HUES64 (cell line): Measurements from ENCODE around the gene RAB44.
"Not testable (repeated sequence)": the region's sequence is repeated elsewhere in the genome, so short reads cannot be mapped to it uniquely, and the experiment has no call there.

Experiments
- H3K27ac ChIP-seq: 2 replicates; pipeline ENCODE4 v1.7.0; 2013; ENCODE audit warnings: low read depth, low read length, inconsistent platforms
- H3K27me3 ChIP-seq: 2 replicates; pipeline ENCODE4 v1.6.1; 2013; ENCODE audit warnings: mild to moderate bottlenecking, low read length; ENCODE audit not compliant: insufficient read depth
- H3K36me3 ChIP-seq: 2 replicates; pipeline ENCODE4 v1.6.1; 2013; ENCODE audit warnings: mild to moderate bottlenecking, low read length; ENCODE audit not compliant: insufficient read depth
- H3K4me1 ChIP-seq: 2 replicates; pipeline ENCODE4 v1.6.1; 2013; ENCODE audit warnings: mild to moderate bottlenecking, low read length, moderate library complexity; ENCODE audit not compliant: insufficient read depth
- H3K4me3 ChIP-seq: 2 replicates; pipeline ENCODE4 v1.5.1; 2013; ENCODE audit warnings: mild to moderate bottlenecking, low read length, moderate library complexity
- H3K9ac ChIP-seq: 2 replicates; pipeline ENCODE4 v1.6.1; 2013; ENCODE audit warnings: mild to moderate bottlenecking, low read depth, low read length
- H3K9me3 ChIP-seq: 2 replicates; pipeline ENCODE4 v1.6.1; 2013; ENCODE audit warnings: low read depth, low read length; ENCODE audit not compliant: insufficient read depth
- WGBS: fragments of 150-250, 120-280 bp; methylation state at CpG from one replicate; pipeline ENCODE4 v1.1.7; 2013; ENCODE audit warnings: missing lambda C conversion rate; 5-methylcytosine and 5-hydroxymethylcytosine counted together

Gene RAB44

GRCh38 chr6:36700831-36701230 is 3.2 kb downstream of the RAB44 start:
- 100% methylated on average over 3 of the region's 3 CpGs for WGBS
- Histone ChIP-seq H3K27me3 (no peaks in the 10 kb centered on the region), H3K4me3 (no peak overlapping the region)

DNA sequence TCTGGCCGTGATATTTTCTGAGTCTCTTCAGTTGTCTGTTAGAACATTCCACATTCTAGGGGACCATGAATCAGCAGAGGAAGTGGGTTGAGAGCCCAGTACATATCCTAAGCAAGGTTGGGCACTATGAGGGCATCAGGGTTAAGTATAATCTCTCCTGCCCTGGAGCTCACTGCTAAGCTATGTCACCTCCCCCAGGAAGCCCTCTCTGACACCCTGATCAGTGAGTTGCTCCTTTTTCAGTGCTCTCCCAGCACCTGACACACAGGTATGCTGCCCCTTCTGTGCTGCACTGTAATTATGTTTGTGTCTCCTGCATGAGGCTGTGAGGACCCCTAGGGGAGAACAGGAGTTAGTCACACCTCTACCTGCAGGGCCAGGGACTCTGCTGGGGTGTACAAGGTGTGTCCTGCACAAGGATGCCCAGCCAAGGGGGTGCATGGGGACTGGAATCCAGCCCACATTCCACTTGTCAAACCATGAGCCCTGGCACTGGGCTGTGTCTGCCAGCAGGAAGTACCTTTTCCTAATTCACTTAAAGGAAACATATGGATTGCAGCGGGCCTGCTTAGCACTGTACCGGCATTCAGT is 3.9 kb downstream of the RAB44 start:
- Histone ChIP-seq H3K4me1 (no peaks in the 10 kb centered on the region), H3K9me3 (no peaks in the 10 kb centered on the region), H3K27ac (no peak overlapping the region), H3K9ac (no peak overlapping the region), H3K27me3 (no peaks in the 10 kb centered on the region), H3K4me3 (no peak overlapping the region), H3K36me3 (no peaks in the 10 kb centered on the region)
- 87% methylated on average over 3 of the region's 3 CpGs for WGBS

More at GRCh38 chr6:36700831-36701230, 3.2 kb downstream of the RAB44 start:
- Histone ChIP-seq H3K9ac (no peak overlapping the region), H3K4me1 (no peaks in the 10 kb centered on the region), H3K27ac (no peak overlapping the region), H3K36me3 (no peaks in the 10 kb centered on the region), H3K9me3 (no peaks in the 10 kb centered on the region)

GRCh38 chr6:36702656-36703055 is 5.0 kb downstream of the RAB44 start:
- H3K27me3 ChIP-seq = no peaks in the 10 kb centered on the region
- H3K36me3 ChIP-seq = no peaks in the 10 kb centered on the region
- 91% methylated on average over 3 of the region's 3 CpGs for WGBS
- H3K27ac ChIP-seq = no peak overlapping the region
- no peak overlapping the region for H3K9ac ChIP-seq
- H3K4me1 ChIP-seq = no peaks in the 10 kb centered on the region
- H3K4me3 ChIP-seq = no peak overlapping the region
- H3K9me3 ChIP-seq = no peaks in the 10 kb centered on the region

DNA sequence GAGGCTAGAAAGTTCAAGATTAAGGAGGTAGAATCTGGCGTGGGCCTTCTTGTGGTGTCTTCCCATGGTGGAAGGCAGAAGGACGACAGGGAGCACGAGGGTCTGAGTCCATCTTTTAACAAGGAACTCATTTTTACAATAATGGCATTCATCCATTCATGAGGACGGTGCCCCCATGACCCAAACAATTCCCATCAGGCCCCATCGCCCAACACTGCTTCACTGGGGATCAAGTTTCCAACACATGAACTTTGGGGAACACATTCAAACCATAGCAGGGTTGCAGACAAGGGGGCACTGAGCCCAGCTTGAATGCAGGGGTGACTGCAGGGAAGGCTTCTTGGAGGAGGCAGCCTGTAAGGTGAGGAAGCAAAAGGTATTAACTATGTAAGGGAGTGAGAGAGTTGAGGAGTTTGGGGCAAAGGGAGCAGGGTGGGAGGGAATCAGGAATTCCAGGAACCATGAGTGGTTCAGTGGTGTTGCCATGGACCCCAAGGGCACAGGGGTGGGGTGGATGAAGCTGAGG is 5.5 kb downstream of the RAB44 start:
- no peaks in the 10 kb centered on the region for H3K4me1 ChIP-seq
- no peak overlapping the region for H3K9ac ChIP-seq
- 88% methylated on average over 5 of the region's 5 CpGs for WGBS
- no peak overlapping the region for H3K27ac ChIP-seq
- no peaks in the 10 kb centered on the region for H3K27me3 ChIP-seq
- H3K36me3 ChIP-seq = no peaks in the 10 kb centered on the region
- no peak overlapping the region for H3K4me3 ChIP-seq
- no peaks in the 10 kb centered on the region for H3K9me3 ChIP-seq

DNA sequence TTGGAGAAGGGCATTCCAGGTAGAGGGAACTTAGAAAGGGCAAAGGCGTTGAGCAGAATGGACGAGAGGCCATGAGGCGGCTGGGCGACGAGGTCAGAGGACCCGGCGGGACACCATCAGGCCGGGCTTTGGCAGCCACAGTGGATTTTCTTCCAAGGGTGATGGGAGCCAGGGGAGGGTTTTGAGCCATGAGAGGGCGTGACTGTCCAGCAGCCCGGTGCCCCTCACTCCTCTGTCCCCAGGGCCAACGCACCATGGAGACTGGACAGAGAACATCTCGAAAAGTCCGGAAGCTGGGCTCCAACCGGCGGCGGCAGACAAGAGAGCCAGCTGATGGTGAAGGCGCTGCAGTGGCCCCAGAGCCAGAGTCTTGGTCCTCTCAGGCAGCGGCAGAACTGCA is 6.4 kb downstream of the RAB44 start:
- Histone ChIP-seq H3K4me3 (no peak overlapping the region), H3K27me3 (no peaks in the 10 kb centered on the region), H3K36me3 (no peaks in the 10 kb centered on the region), H3K9ac (no peak overlapping the region), H3K27ac (no peak overlapping the region), H3K4me1 (no peaks in the 10 kb centered on the region), H3K9me3 (no peaks in the 10 kb centered on the region)
- 94% methylated on average over 18 of the region's 18 CpGs for WGBS

- not testable (repeated sequence) for H3K4me3 ChIP-seq, H3K36me3 ChIP-seq, H3K27ac ChIP-seq, H3K27me3 ChIP-seq, H3K9me3 ChIP-seq, H3K4me1 ChIP-seq, H3K9ac ChIP-seq
- 76% methylated on average over 7 of the region's 7 CpGs for WGBS
Measured at GRCh38 chr6:36704961-36705577, 7.4 kb downstream of the RAB44 start.

- H3K36me3 ChIP-seq = no peaks in the 10 kb centered on the region
- WGBS = 91% methylated on average over 1 of the region's 1 CpG
Measured at GRCh38 chr6:36706339-36706738, 8.7 kb downstream of the RAB44 start.

DNA sequence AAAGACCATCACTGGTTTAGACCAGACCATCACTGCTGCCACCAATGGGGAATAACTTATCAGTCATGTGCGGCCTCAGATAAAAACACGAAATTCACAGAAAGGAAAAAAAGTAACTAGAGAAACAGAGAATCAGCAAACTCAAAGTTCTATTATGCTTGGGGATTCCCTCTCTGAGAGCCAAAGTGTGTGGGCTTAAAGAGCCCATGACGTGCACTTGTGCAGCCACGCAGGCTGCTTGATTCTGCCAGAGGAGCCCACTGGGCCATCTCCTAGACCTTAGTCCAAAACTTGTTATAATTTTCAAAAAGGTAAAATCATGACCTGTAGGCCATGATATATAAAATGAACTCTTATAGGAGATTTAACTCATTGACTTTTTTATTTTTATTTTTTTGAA is 15.2 kb downstream of the RAB44 start:
- Histone ChIP-seq H3K9ac (no peak overlapping the region), H3K36me3 (no peaks in the 10 kb centered on the region), H3K27me3 (no peaks in the 10 kb centered on the region), H3K9me3 (no peaks in the 10 kb centered on the region), H3K4me1 (no peaks in the 10 kb centered on the region), H3K4me3 (no peak overlapping the region), H3K27ac (no peak overlapping the region)
- 91% methylated on average over 4 of the region's 4 CpGs for whole genome bisulfite sequencing

More at GRCh38 chr6:36706339-36706738, 8.7 kb downstream of the RAB44 start:
- Histone ChIP-seq H3K4me3 (no peak overlapping the region), H3K9ac (no peak overlapping the region), H3K4me1 (no peaks in the 10 kb centered on the region), H3K27me3 (no peaks in the 10 kb centered on the region), H3K27ac (no peak overlapping the region), H3K9me3 (no peaks in the 10 kb centered on the region)

- WGBS = 92% methylated on average over 8 of the region's 8 CpGs
- Histone ChIP-seq H3K9me3 (no peaks in the 10 kb centered on the region), H3K4me1 (no peaks in the 10 kb centered on the region), H3K4me3 (no peak overlapping the region), H3K27me3 (no peaks in the 10 kb centered on the region), H3K36me3 (no peaks in the 10 kb centered on the region), H3K9ac (no peak overlapping the region), H3K27ac (no peak overlapping the region)
Measured at GRCh38 chr6:36713846-36714245, 16.2 kb downstream of the RAB44 start.

GRCh38 chr6:36714511-36714910 is 16.9 kb downstream of the RAB44 start:
- H3K9ac ChIP-seq = no peak overlapping the region
- H3K9me3 ChIP-seq = no peaks in the 10 kb centered on the region
- WGBS = 89% methylated on average over 10 of the region's 10 CpGs
- no peak overlapping the region for H3K4me3 ChIP-seq
- no peaks in the 10 kb centered on the region for H3K36me3 ChIP-seq
- no peaks in the 10 kb centered on the region for H3K4me1 ChIP-seq
- no peak overlapping the region for H3K27ac ChIP-seq
- no peaks in the 10 kb centered on the region for H3K27me3 ChIP-seq

DNA sequence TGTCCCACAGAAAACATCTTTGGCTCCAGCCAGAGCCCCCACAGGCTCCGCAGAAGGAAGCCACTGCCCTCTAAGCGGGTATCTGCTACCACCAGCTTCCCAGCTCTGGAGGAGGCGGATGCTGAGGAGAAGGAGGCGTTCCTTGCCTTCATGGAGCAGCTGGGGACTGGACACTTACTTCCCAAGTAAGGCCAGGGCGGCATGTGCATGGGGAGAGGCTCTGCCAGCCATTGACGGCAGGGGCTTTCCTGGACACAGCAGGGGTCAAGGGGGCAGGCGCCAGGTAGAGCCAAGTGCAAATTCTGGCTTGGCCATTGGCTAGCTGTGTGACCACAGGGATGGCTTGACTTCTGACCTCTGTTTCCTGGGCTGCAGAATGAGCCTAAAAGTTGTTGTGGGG is 17.8 kb downstream of the RAB44 start:
- H3K4me3 ChIP-seq = no peak overlapping the region
- WGBS = 70% methylated on average over 7 of the region's 7 CpGs
- H3K4me1 ChIP-seq = no peaks in the 10 kb centered on the region
- H3K9me3 ChIP-seq = no peaks in the 10 kb centered on the region
- no peak overlapping the region for H3K27ac ChIP-seq
- no peak overlapping the region for H3K9ac ChIP-seq
- no peaks in the 10 kb centered on the region for H3K36me3 ChIP-seq
- no peaks in the 10 kb centered on the region for H3K27me3 ChIP-seq
